HG02973 (cell line): Measurements from ENCODE around the gene ZFAND2B.

ENCODE experiments used
- ATAC-seq: cut with Tn5 transposase; IDR thresholded peaks from one replicate; pipeline ENCODE4 v1.9.1; 2021; ENCODE audit warnings: moderate library complexity; ENCODE audit not compliant: unreplicated experiment

Gene ZFAND2B, protein sequence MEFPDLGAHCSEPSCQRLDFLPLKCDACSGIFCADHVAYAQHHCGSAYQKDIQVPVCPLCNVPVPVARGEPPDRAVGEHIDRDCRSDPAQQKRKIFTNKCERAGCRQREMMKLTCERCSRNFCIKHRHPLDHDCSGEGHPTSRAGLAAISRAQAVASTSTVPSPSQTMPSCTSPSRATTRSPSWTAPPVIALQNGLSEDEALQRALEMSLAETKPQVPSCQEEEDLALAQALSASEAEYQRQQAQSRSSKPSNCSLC

DNA sequence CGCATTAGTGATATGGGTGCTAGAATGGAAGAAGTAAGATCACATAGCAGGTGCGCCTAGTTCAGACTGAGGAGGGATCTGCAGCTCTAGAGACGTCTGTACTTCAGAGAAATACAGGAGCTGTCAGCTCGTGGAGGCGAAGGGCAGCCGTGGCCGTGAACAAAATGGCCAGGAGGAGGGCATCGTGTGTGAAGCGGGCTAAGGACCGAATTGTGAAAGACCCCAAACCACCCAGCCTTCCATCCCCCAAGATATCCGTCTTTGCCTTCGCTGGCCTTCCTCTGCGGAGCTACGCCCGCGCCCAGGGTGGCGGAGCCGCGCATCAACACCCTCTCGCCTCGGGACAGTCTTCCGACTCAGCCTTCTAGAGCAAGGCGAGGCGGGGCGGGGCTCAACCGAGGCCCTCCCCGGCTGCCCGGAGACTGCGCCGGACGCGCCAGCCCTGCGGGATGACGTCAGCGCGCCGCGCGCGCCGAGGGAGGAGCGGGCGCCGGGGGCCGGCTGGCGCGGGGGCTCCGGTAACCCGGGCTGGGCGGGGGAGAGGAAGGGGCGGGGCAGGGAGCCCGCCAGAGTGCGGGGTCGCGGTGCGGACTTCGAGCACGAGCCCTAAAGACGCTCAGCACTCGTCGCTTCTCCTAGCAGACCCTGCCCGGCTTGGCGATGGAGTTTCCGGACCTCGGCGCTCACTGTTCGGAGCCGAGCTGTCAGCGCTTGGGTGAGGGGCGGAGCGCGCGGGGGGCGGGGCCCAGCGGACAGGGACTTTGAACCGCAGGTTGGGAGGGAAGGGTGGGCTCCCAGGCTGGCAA, at the start of gene ZFAND2B:
TSS of gene ZFAND2B (plus strand) at position 455 of the 806 bp plus-strand sequence. CDS start at position 661, 206 bp downstream.
- peak; percentile 95 for ATAC-seq

DNA sequence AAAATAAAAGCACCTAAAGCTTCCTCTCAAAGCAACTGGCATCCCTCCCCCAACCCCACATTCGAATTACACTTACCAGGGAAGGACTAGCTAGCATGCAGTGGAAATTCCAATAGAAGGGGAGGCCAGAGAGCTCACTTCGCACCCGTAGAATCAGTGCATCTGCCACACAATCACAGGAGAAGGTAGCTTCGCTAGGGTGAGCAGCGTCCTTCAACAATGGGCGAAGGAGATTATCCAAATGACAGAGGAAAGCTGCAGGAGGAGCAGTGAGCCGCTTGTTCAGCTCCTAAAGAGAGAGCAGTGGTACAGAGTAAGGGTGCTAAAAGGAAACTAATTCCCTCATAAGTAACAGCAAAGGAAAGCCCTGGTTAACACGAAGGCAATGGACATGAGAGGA, 49.2 kb upstream of the ZFAND2B start:
- no peak for ATAC-seq

DNA sequence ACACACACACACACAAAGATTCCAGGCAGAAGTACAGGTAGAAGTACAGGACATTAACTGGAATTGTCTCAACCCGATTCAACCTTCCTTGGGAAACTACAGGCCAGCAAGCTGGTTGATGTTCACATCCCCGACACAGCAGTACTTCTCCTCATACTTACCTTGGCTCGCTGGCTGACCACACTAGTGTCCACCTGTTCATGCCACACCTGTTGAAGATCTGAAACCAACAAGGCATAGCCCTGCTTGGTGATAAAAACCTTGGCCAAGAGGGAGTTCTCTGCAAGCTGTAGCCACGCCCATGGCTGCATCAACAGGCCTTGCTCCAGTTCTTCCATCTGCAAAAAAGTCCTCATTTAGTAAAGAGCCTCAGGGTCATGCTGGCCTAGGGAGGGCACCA, 48.6 kb upstream of the ZFAND2B start:
- no peak for ATAC-seq

DNA sequence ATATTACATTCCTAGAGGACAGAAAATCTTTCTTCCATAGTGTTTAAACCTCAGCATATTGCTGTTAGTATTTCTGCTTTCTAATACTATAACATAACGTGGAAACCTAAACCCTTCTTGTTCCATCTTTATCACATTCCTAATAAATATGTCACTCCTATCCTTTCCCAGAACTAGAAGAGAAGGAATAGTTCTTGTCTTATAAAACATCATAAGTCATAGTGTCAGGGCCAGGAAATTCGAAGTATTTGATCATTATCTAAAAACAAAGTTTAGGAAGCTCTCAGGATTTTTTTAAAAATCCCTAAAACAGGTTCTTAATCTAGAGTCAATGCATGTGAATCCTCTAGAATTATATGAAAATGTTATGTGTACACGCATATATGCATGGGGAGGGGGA, 48.0 kb upstream of the ZFAND2B start:
- no peak for ATAC-seq

DNA sequence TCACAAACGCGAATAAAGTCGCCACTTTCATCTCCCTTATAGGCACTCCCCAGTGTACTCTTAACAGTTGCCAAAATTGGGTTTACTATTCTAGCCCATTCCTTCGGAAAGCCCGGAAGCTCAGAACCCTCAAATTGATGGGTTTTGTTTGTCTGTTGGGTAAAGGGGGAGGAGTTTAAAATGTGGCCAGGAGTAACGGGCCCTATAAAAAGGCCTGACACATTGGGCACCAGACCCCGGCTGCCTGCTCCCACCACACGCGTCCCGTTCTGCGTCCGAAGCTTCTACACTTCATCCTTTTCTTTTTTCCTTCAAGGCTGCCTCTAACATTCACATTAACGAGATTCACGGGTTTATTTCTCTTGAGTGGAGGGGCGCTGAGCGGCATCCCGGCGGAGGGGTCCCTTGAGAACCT, 46.8 kb upstream of the ZFAND2B start:
- peak; percentile 2 for ATAC-seq

DNA sequence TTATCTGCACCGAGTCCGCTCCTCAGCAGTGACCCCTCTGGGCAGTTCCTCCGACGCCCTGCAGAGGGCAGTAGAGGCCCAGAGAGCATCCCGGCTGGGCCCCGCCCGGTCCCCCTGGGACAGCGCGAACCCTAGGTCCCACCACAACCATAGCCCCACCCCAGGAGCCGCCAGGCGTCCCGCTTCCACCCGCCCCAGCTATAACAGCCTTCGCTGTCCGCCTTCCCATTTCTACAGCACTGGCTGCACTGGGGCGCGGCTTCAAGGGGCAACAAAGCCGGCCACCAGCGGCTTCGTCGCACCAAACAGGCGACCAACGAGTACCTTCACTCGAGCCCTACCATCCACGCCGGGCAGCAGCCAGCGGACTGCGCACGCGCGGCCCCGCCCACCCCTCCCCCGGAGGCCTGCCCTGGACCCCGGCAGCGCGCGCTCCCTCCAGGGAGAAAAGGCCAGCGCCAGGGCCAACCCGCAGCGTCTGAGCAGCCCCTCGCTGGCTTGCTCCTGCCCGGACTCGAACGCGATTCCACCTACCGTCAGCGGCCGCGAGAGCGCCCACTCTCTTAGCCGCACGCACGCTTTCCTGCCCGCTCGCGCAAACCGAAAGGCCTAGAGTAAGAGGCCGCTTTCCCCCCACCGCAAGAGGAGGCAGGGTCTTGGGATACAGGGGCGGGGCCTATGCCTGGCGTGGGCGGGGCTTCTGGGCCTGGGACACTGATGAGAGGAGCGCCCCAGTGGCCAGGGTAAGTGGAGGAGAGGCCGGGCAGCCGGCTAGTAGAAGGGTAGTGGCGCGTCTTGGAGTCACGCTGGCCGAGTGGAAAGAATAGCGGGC, 46.2 kb upstream of the ZFAND2B start, which contains the start of gene NHEJ1:
TSS of gene NHEJ1 (minus strand) at position 630 of the 832 bp plus-strand sequence. CDS start 2,453 bp downstream, outside the sequence.
- peak; percentile 81 for ATAC-seq

DNA sequence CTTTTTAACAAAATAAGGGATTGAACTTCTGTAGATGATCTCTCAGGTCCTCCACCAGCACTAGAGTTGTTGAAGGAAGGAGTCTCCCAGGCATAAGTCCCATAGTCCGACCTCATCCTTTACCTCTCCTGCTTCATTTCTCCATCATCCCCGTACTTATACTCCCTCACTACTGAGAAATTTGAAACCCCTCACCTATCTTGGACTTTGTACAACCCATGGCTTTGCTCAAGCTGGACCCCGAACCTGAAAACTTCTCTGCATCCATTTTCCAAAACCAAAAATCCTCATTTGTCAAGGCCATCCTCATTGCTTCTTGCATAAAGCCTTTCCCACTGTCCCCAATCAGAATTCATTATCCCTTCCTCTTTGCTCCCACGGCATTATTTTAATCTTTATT, 45.5 kb upstream of the ZFAND2B start:
- ATAC-seq = no peak

DNA sequence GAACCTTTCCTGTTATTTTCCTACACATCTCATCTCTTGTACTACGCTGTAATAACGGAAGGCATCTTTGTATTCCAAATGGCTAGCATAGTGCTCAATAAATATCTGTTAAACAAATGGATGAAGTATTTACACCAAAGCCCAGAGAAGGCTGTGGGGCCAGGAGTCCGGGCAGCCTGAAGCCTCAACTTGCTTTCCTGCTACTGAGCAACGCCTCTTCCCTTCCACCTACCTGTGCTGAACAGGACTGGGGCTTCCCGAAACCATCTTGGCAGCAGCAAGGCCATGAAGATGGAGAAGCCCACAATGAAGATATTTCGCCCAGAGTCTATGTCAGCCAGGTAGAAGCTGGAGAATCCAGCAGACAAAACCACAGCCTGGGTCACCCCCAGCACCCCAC, 43.4 kb upstream of the ZFAND2B start:
- ATAC-seq = no peak

DNA sequence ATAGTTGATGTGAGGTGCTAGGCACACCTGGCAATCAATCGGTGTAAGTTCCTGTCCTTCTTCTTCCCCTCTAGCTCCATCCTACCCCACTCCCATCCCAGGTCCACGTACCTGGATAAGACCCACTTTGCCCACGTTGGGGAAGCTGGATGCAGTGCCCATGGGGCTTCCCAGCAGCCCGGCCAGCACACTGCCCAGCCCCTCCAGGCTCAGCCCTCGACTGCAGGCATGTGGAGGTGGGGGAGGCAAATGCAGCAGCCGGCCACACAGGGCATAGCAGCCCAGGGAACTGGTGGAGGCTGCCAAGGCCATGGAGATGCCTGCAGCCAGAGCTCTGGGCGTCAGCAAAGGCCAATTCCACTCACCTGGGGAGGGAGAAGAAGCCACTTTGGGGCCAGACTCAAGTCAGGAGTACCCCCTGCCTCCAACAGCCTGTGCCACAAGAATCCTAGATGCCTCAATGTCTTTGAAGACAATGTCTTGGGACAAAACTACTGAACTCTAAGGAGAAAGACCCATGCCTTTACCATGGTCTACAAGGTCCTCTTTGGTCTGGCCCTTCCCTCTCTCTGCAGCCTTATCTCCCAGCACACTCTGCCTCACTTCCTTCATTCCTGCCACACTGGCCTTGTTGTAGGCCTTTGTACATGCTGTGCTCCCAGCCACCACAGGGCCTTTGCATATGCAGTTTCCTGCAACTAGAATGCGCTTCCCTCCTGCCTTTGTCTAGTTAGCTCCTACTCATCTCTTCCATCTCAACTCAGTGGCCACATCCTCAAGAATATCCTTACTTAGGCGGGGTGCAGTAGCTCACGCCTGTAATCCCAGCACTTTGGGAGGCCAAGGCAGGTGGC, 41.3 kb upstream of the ZFAND2B start:
- ATAC-seq = no peak

DNA sequence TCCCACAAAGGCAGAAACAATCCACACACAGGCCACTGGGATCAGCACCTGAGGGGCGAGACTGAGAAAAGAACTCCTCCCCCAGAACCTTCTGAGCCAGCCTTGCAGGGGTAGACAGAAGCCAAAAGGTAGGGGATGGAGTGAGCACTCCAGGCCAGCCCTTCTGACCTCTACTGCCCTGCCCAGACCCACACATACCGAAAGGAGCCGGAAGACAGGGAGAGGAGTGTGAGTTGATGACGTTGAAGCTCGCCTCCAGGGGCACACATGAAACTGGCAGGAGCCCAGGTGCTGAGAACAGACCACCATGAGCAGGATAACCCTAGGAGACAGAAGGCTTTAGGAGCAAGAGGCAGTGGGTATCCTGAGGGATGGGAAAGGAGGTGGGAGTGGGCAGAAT, 38.6 kb upstream of the ZFAND2B start:
- ATAC-seq = no peak

DNA sequence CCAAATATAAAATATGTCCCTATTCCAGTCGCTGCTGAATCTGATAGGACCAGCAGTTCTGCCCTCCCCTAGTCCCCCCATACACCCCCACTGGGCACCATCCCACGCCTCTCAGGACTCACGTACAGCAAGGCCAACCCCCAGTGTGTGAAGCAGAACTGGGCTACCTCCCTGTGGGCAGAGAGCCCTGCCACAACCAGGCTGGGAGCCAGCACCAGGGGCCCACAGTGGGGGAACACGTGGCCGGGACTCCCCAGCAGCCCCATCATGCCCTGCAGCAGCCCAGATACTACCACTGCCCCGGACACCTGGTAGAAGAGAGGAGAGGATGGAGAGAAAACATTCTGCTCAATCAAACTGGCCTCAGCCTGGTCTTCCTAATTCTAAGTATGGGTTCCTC, 38.1 kb upstream of the ZFAND2B start:
- no peak for ATAC-seq

DNA sequence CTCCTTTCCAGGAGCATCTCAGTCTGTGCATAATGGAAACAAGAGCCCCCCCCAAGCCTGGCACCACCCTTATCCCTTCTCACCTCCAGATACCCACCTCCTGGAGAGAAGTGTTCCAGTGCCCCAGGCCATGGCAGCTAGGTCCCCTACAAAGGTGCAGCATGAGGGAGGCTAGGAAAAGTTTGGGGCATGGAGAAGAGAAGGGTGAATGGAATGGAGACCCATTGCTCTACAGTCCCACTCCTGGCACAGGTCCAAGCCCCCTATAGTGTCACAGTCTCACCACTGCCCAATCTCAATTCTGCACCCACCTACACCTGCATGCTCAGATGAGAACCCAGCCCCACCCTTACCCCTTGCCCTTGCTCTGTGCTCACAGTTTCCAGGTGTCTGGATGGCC, 37.6 kb upstream of the ZFAND2B start:
- ATAC-seq = no peak

DNA sequence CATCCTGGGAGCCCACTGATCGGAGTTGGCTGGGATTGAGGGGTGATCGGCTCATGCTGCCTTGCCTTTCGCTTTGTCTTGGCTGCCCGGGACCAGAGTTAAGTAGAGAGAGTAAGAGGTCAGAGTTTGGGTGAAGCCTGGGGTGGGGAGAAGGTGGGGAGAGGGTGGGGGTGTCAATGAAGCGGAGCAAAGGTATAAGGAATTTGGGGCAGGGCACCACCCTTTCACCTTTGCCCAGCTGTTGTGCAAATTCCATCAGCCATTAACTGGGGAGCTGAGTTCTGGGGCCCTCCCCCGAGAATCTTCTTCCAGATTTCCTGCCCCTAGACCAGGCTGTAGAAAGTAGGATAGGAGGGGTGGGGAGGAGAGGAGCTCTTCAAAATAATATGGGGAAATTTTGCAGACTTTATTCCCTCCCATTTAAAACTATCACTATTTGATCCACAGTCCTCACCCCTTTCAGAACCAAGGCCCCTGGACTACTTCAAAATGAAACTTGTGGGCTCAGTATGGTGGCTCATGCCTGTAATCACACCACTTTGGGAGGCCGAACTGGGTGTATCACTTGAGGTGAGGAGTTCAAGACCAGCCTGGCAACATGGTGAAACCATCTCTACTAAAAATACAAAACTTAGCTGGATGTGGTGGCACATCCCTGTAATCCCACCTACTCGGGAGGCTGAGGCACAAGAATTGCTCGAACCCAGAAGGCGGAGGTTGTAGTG, 36.5 kb upstream of the ZFAND2B start, which contains the start of gene SLC23A3:
TSS of gene SLC23A3 (minus strand) at position 100 of the 725 bp plus-strand sequence. CDS start at position 55, 45 bp downstream.
- ATAC-seq = no peak

DNA sequence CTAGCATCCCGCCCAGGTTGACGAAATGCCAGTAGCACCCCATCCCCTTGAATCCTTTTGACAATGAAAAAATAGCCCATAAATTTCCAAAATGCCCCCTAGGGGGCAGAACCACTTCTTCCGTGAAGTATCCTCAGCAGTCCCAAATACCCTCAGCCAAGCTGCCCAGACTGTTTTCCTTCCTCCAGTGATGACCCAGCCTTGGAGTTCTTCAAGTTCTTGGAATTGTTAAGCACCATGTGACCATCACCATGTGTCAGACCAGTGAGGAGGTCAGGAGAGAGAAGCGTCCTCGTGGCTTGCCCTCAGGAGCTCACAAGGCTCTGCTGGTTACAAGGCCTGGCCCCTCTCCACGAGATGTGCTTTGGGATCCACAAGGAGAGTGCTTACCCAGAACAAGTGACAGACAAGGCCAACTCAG, 35.3 kb upstream of the ZFAND2B start:
- no peak for ATAC-seq

DNA sequence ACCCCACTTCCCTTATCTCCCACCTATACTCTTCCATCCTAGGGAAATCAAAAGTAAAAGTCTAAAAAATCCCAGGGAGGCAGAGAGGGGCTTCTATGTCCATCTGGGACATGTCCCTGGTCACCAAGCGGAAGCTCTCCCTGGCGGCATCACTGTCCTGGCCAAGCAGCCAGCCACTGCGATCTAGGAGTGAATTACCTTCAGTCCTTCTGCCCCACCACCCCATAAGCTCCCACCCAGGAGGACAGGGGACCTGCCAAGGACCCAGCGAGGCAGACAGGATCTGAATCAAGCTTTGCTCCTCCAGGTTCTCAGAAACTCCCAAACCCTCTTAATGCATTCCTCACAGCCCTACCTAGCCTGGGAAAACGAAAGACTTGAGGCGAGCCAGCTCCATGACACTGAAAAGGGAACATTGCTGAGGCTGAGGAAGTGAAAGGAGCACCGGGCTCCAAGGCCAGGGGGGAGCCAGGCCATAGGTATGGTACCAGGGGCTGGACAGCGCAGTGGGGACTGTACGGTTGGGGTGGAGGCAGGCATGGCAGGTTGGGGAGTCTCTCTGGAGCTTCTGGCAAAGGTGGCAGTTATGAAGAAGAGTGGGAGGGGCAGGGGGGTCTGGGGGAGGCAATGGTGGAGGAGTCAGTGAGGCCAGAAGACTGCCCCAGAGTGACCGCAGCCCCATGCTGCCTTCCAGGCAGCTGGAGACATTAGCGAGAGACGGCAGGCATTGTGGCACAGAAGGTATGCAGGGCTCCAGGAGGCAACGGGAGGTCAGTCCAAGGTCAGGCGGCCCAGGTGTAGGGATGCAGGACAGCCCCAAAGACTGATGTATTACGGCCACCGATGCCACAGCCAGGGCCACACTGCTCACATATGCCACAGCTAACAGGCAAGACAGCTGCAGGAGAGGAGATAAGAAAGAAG, 34.1 kb upstream of the ZFAND2B start:
- no peak for ATAC-seq

DNA sequence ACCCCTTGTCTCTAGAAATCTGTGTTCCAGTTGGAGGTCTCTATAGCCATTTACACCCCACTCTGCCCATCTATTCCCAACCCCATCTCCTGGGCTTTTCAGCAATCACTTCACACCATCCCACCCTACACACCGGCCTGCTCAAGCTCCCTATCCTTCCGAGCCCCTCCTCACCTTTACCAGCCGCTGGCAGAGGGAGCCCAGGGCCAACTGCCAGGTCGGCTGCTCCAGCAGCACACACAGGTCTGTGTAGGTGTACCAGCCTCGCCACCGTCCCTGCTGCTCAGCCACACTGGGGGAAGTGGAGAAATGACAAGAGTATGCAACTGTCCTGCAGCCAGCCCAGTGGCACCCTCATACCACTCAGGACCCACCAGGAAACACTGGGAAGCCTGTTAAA, 33.4 kb upstream of the ZFAND2B start:
- ATAC-seq = no peak

DNA sequence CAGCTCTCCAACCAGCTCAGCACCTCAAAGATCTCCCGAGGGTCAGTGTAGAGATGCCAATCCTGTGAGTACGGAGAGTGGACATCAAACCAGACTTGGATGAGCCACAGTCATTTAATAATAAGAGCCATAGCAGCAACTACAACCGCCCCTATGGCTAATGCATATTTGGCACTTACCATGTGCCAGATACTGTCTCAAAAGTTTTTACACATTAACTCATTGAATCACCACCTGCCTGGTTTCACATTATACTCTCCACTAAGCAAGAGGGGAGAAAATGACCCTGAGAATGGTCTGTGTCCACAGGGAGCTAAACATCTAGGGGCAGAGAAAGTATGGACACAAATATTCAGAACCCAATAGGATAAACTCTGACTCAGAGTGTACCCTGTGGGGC, 32.4 kb upstream of the ZFAND2B start:
- ATAC-seq = no peak

DNA sequence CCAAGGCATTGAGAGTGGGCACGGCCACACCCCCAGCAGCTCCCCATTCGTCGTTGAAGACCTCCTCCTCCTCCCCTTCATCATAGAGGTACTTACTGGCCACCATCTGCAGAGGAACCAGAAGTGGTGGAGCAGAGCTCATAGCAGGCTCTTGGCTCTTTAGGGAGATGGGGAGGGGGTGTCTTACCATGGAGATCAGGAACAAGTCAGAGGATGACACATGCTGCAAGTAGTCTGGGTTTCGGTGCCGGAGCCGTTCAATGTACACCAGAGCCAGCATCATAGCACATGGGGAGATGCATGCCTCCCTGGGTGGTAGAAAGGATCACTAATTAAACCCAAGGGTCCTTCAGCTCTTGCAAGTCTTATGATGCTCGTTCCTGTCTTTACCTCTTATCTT, 31.8 kb upstream of the ZFAND2B start:
- ATAC-seq = no peak

DNA sequence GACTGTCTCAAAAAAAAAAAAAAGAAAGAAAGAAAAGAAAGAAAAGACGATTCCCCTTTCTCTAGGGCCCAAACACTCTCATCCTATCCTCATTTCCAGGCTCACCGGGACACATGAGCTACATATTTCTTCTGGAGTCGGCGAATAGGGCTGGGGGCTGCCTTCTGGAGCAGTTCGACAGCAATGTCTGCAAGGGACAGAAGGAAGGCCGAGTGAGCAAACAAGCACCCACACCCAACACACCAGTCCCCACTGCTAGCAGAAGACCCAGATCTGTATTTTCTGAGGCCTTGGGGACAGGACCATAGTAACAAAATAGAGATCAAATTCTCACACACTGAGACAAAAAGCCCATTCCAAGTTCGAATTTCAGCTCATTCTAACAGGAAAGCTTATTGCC, 31.1 kb upstream of the ZFAND2B start:
- ATAC-seq = no peak
